Mucosa of rectum (tissue), 2 donors: ENCODE measurements around the gene EVPL.
"Not testable (repeated sequence)": the region's sequence is repeated elsewhere in the genome, so short reads cannot be mapped to it uniquely, and the experiment has no call there.

Experiments
- H3K27ac ChIP-seq, 2 donors: one replicate each; pipeline ENCODE4 v1.7.0; 2013; ENCODE audit warnings: inconsistent platforms in 2 of 2, low read depth in 2 of 2, low read length in 2 of 2
- H3K27me3 ChIP-seq, 2 donors: one replicate each; pipeline ENCODE4 v1.7.0; 2013; ENCODE audit warnings: low read length in 2 of 2; ENCODE audit not compliant: control insufficient read depth in 2 of 2, insufficient read depth in 2 of 2
- H3K36me3 ChIP-seq, 2 donors: one replicate each; pipeline ENCODE4 v1.7.0; 2013; ENCODE audit warnings: low read length in 2 of 2; ENCODE audit not compliant: control insufficient read depth in 2 of 2, insufficient read depth in 2 of 2
- H3K4me1 ChIP-seq, 2 donors: one replicate each; pipeline ENCODE4 v1.7.0; 2013; ENCODE audit warnings: low read length in 2 of 2, mild to moderate bottlenecking in 1 of 2; ENCODE audit not compliant: control insufficient read depth in 2 of 2, insufficient read depth in 2 of 2
- H3K4me3 ChIP-seq, 2 donors: one replicate each; pipeline ENCODE4 v1.7.0; 2013; ENCODE audit warnings: low read length in 2 of 2
- H3K9ac ChIP-seq, 2 donors: one replicate each; pipeline ENCODE4 v1.7.0; 2013; ENCODE audit warnings: low read length in 2 of 2, low read depth in 1 of 2, mild to moderate bottlenecking in 1 of 2
- H3K9me3 ChIP-seq, 2 donors: one replicate each; pipeline ENCODE4 v1.7.0; 2013; ENCODE audit warnings: low read length in 2 of 2; ENCODE audit not compliant: control insufficient read depth in 2 of 2
- donor health status: healthy.
- donor health status: Normal muscosa, but diverticular disease.

EVPL gene

DNA sequence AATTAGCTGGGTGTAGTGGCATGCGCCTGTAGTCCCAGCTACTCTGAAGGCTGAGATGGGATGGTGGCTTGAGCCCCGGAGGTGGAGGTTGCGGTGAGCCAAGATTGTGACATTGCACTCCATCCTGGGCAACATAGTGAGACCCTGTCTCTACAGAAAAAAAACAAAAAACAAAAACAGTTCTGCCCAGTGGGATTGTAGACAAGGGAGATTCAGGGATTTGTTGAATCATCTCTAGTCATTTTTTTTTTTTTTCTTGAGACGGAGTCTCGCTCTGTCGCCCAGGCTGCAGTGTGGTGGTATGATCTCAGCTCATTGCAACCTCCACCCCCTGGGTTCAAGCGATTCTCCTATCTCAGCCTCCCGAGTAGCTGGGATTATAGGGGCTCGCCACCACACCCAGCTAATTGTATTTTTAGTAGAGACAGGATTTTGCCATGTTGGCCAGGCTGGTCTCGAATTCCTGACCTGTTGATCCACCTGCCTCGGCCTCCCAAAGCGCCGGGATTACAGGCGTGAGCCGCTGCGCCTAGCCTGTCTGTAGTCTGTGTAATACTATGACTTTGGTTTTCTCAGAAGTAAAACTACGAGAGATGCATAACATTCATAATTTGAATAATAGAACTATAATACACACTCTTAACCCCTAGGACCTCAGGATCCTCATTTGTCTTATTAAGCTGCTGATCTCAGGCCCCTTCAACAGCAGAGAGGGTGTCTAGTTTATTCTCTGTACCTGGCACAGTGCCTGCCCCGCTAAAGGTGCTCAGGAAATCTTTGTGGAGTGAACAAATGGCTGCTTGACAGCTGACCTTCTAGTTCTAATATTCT is 46.7 kb downstream of the EVPL start:
- Histone ChIP-seq H3K4me1 (peaks cover 30 to 35% of the 10 kb centered on the region in 2 donors), H3K27ac (peak overlapping the region; percentile 99), H3K4me3 (peak overlapping the region; percentile 96 to 97), H3K9me3 (no peaks in the 10 kb centered on the region), H3K9ac (peak overlapping the region; percentile 97 to 98), H3K36me3 (peaks cover 0 to 2% of the 10 kb centered on the region in 2 donors), H3K27me3 (no peaks in the 10 kb centered on the region)

DNA sequence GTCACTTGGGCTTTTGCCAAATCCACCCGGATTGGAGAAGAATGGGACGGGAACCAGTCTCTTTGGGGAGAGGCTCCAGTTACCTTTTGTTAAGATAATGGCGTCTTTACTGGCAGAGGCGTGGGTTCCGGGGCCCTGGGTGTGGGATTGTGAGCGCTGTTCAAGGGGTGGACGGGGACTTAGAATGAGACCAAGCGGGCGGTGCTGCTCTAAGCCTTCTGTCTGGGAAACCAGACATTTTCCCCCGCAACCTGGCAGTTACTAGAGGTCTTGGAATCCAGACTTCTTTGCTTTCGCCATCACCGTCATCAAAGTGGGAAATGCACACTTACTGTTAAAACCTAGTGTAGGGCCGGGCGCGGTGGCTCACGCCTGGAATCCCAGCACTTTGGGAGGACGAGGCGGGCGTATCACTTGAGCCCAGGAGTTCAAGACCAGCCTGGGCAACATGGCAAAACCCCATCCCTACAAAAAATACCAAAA is 47.4 kb downstream of the EVPL start:
- H3K9me3 ChIP-seq = no peaks in the 10 kb centered on the region
- H3K4me1 ChIP-seq = peaks cover 33 to 35% of the 10 kb centered on the region in 2 donors
- H3K9ac ChIP-seq = peak overlapping the region; percentile 97 to 98
- peak overlapping the region; percentile 96 to 97 for H3K4me3 ChIP-seq
- H3K27ac ChIP-seq = peak overlapping the region; percentile 99
- no peaks in the 10 kb centered on the region for H3K27me3 ChIP-seq
- H3K36me3 ChIP-seq = peaks cover 0 to 4% of the 10 kb centered on the region in 2 donors

DNA sequence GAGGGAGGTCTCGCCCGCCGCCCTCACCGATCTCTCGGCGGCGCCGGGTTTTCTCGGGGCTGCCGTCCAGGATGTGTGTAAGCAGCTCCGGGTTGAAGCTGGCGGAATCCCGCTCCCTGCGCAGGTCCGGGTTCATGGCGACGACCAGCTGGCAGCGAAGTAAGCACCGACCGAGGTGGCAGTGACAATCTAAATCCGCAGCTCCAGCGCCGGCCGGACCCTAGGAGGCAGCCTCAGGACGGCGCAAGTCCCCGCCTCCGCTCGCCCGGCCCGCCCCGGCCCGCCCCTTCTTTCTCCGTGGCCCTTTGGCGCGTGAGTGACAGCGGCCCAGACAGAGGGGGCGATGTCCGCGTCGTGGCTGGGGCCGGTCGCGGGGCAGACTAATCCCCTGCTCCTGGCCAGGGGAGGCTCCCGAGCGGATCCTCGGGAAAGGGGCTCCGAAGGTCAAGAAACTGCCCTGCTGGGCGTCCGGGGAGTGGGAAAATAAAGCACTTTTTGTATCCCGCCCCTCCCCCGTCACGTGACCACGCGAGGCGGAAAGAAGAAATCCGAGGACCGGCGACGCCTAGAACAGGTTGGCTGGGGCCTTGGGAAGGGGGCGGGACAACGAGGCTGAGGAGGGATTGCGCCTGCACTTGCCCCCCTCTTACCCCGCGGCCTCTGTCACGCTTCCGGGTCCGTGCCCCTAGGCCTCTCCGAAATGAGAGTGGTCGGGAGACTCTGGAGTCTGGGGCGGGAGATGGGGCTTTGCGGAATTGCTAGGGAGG is 48.0 kb downstream of the EVPL start, which contains the start of the genes ACOX1 and TEN1:
ACOX1 (minus strand) TSS at position 229 of the 767 bp plus-strand sequence; CDS start at position 136, 93 bp downstream.
TEN1 (plus strand) TSS at position 303 of the 767 bp plus-strand sequence. CDS start 6,953 bp downstream, outside the sequence.
- peaks cover 31 to 36% of the 10 kb centered on the region in 2 donors for H3K4me1 ChIP-seq
- H3K9ac ChIP-seq = peak within 1 kb of the TSS; percentile 97 to 99
- H3K4me3 ChIP-seq = peak within 1 kb of the TSS; percentile 96 to 97
- no peaks in the 10 kb centered on the region for H3K27me3 ChIP-seq
- no peaks in the 10 kb centered on the region for H3K9me3 ChIP-seq
- H3K27ac ChIP-seq = peak within 1 kb of the TSS; percentile 99
- peaks cover 0 to 2% of the 10 kb centered on the region in 2 donors for H3K36me3 ChIP-seq

DNA sequence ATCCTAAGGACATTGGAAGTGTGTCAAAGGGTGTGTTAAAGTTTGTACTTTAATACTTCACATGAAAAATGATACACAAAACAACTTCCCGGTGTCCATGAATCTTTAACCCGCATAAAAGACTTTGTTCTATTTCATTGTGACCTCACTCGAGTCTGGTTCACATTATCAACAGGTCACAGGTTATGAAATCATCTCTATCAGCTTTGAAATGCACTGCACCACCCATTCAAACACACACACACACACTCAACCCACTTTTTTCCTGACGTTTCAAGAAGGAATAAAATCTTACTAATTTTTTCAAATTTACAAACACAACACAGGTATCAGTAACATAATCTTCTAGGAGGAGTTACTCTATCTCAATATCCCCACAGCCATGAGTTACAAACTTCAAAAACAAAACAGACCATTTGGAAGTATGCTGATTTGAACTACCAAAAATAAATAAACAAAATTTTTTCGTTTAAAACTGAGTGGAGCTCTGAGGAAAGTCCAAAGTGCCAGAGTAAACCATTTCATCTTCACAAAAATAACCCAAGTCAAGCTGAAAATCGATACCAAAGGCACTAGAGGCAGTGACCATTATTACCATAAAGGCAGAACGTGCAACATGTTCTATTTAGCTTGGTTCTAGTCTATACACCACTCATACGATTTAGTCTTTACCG is 50.8 kb downstream of the EVPL start:
- peaks cover 10 to 11% of the 10 kb centered on the region in 2 donors for H3K36me3 ChIP-seq
- peak overlapping the region; percentile 62 to 65 for H3K9ac ChIP-seq
- H3K27ac ChIP-seq = peak overlapping the region; percentile 74 to 82
- peaks cover 28 to 29% of the 10 kb centered on the region in 2 donors for H3K4me1 ChIP-seq
- no peaks in the 10 kb centered on the region for H3K9me3 ChIP-seq
- H3K4me3 ChIP-seq = peak overlapping the region; percentile 35 to 71
- no peaks in the 10 kb centered on the region for H3K27me3 ChIP-seq

DNA sequence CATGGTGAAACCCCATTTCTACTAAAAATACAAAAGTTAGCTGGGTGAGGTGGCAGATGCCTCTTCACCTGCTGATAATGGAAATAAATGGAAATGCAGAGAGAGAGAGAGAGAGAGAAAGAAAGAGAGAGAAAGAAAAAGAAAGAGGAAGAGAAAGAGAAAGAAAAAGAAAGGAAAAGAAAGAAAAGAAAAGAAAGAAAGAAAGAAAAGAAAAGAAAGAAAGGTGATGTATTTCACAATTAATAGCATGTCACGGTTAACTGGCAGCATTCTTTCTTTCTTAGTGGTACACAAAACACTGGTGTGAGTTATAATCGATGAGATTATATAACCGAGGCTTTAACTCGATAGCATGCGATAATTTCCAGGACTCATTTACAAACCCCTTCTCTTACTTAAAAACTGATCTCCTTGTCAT is 51.3 kb downstream of the EVPL start:
- peak overlapping the region in 1 of 2 donors; percentile 62 for H3K9ac ChIP-seq
- H3K4me3 ChIP-seq = peak overlapping the region; percentile 35 to 37
- no peaks in the 10 kb centered on the region for H3K9me3 ChIP-seq
- H3K36me3 ChIP-seq = peaks cover 11% of the 10 kb centered on the region in 2 donors
- H3K27ac ChIP-seq = peak overlapping the region; percentile 54 to 82
- no peaks in the 10 kb centered on the region for H3K27me3 ChIP-seq
- H3K4me1 ChIP-seq = peaks cover 28 to 29% of the 10 kb centered on the region in 2 donors

DNA sequence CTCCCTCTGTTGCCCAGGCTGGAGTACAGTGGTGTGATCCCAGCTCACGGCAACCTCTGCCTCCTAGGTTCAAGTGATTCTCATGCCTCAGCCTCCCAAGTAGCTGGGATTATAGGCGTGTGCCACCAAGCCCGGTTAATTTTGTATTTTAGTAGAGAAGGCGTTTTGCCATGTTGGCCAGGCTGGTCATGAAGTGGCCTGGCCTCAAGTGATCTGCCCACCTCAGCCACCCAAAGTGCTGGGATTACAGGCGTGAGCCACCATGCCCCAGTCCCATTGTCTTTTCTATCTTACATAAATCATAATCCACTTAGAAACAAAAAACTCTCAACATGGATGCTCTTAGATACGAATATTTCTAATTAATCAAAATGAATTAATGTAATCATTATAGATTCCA is 51.9 kb downstream of the EVPL start:
- Histone ChIP-seq H3K4me1 (peaks cover 22 to 26% of the 10 kb centered on the region in 2 donors), H3K27ac (peak overlapping the region; percentile 54 to 82), H3K9ac (peak overlapping the region in 1 of 2 donors; percentile 38), H3K36me3 (peaks cover 14 to 17% of the 10 kb centered on the region in 2 donors)
- H3K27me3 ChIP-seq, H3K4me3 ChIP-seq, H3K9me3 ChIP-seq: not testable (repeated sequence)

DNA sequence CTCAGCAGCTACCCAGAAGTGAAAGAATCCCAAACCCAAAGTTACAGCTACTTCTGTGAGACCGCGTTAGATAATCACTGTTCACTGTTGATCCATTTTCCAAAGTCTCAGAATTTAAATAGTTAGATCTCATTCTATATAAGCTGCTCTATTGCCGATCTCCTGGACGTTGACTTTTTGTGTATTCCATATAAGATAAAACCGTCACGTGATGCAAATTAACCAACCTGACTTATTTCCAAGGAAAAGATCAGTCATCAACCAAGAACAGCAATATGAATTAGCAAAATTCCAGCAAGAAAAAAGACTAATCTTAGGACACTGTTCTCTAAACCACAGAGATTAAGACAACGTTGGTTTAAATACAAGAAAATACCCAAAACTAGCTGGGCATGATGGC is 56.5 kb downstream of the EVPL start:
- Histone ChIP-seq H3K36me3 (peaks cover 19 to 23% of the 10 kb centered on the region in 2 donors), H3K9ac (no peak overlapping the region), H3K27me3 (no peaks in the 10 kb centered on the region), H3K4me3 (no peak overlapping the region), H3K9me3 (no peaks in the 10 kb centered on the region), H3K4me1 (peaks cover 2 to 8% of the 10 kb centered on the region in 2 donors), H3K27ac (no peak overlapping the region)

DNA sequence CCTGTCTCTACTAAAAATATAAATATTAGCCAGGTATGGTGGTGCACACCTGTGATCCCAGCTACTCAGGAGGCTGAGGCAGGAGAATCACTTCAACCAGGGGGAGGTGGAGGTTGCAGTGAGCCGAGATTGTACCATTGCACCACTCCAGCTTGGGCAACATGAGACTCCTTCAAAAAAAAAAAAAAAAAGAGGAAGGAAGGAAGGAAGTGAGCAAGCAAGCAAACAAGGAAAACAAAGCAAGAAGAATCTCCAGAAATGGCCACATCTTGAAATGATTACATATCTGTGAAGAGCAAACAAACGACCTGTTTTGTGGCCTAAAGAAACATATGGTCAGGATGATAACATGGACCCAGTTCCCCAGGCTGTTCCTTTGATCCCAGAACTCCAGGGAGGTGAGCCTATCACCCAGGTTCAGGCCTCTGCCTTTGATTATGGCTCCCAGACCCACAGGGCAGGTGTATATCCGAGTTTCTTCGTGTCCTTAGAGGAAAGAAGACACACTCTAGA is 57.0 kb downstream of the EVPL start:
- H3K9ac ChIP-seq = no peak overlapping the region
- no peaks in the 10 kb centered on the region for H3K27me3 ChIP-seq
- H3K27ac ChIP-seq = no peak overlapping the region
- H3K9me3 ChIP-seq = no peaks in the 10 kb centered on the region
- peaks cover 0 to 3% of the 10 kb centered on the region in 2 donors for H3K4me1 ChIP-seq
- no peak overlapping the region for H3K4me3 ChIP-seq
- peaks cover 19 to 21% of the 10 kb centered on the region in 2 donors for H3K36me3 ChIP-seq

DNA sequence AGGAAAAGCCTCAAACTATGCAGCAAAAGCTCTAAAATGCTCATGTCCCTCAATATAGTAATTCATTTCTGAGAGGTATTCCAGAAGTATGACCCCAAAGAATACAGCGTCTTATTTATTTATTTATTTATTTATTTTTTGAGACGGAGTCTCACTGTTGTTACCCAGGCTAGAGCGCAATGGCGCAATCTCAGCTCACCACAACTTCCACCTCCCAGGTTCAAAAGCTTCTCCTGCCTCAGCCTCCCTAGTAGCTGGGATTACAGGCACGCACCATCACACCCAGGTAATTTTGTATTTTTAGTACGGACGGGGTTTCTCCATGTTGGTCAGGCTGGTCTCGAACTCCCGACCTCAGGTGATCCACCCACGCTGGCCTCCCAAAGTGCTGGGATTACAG is 58.1 kb downstream of the EVPL start:
- not testable (repeated sequence) for H3K4me1 ChIP-seq, H3K27me3 ChIP-seq, H3K9me3 ChIP-seq, H3K27ac ChIP-seq, H3K9ac ChIP-seq, H3K4me3 ChIP-seq
- peaks cover 21 to 24% of the 10 kb centered on the region in 2 donors for H3K36me3 ChIP-seq
